ENCODE measurements around the gene ZNF524.
"Not testable (repeated sequence)": the region's sequence is repeated elsewhere in the genome, so short reads cannot be mapped to it uniquely, and the experiment has no call there.

Gene ZNF524

DNA sequence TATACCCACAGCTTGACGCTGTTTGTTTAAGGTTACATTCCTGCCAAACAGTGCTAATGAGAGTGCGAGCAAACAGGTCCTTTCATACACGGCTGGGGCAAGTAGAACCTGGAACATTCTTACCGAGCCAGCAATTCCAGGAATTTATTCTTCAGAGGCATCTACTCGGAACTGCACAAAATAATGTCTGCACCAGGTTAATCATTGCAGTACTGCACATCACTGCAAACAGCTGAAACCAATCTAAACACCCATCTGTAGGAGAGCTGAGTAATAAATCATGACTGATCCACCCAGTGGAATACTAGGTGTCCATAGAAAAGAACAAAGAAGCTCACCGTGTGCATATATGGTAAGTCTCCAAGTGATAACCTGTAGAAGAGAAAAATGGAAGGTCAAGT, 18.3 kb upstream of the ZNF524 start:
- DNase-seq = no peak

- DNase-seq = not testable (repeated sequence)
These were observed 17.8 kb upstream of the ZNF524 start for GRCh38 chr19:55582284-55582683.

DNA sequence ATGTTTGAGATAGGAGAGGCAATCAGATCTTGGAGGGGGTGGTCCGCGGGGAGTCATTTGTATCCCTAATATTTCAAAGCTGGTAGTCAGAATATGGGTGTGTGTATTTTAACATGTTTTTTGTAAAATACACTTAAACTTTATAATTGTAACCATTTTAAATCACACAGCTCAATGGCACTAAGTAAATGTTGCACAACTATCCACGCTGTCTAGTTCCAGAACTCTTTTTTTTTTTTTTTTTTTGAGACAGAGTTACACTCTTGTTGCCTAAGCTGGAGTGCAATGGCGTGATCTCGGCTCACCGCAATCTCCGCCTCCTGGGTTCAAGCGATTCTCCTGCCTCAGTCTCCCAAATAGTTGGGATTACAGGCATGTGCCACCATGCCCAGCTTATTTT, 16.2 kb upstream of the ZNF524 start:
- DNase-seq = not testable (repeated sequence)

DNA sequence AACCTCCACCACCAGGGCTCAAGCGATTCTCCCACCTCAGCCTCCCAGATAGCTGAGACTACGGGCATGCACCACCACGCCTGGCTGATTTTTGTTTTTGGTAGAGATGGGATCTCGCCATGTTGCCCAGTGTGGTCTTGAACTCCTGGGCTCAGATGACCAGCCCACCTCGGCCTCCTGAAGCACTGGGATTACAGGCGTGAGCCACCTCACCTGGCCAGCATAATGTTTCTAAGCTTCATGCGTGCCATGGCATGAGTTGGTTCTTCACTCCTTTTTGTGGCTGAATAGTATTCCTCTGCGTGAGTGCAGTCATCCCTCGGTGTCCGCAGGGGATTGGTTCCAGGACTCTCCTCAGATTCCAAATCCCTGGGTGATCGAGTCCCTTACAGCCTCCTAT, 15.2 kb upstream of the ZNF524 start:
- no peak for DNase-seq

GRCh38 chr19:55585658-55586339, 14.3 kb upstream of the ZNF524 start:
- peak; percentile 94 for DNase-seq

DNA sequence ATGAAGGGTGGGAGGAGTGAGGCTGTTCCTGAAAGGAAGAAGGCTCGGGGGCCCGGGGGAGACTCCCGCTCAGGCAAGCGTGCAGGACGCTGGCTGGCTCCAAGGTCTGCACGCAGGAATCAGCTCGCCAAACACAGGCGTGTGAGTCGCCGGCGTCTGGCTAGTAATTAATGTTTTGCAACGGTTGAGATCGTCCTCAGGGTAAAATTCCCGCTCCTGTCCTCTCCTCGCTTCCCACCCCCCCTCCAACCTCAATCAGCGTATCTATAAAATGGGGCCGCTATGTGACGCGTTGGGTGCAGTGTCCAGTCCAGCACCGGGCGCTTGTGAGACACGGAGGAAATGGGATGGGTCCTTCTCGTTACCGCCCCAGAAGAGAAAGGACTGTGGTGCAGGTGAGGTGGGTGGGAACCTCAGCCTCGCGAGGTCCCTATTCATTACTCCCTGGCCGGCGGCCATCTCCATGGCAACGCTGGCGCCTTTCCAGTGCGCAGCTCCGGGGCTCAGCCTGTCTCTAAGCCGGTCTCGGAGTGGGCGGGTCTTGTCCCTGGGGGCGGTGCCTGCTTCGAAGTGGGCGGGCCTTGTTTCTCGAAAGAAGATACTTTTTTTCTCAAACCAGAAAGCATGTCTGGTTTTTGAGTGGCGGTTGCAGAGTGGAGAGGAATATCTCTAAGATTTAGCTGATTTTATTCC, 13.0 kb upstream of the ZNF524 start:
- DNase-seq = peak; percentile 98

DNA sequence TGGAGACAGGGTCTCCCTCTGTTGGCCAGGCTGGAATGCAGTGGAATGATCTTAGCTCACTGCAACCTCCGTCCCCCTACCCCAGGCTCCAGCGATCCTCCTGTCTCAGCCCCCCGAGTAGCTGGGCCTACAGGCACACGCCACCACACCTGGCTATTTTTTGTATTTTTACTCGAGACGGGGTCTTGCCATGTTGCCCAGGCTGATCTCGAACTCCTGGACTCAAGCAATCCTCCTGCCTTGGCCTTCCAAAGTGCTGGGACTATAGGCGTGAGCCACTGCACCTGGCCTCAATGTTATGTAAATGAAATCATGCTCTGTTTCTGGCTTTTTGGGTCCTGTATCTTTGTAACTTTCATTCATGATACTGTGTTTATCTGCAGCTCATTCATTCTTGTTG, 11.3 kb upstream of the ZNF524 start:
- DNase-seq = no peak

GRCh38 chr19:55590109-55590508, 10.0 kb upstream of the ZNF524 start:
- DNase-seq = no peak

- peak; percentile 29 for DNase-seq
These were observed 9.5 kb upstream of the ZNF524 start for GRCh38 chr19:55590617-55591016.

GRCh38 chr19:55591555-55591954, 8.5 kb upstream of the ZNF524 start:
- no peak for DNase-seq

DNA sequence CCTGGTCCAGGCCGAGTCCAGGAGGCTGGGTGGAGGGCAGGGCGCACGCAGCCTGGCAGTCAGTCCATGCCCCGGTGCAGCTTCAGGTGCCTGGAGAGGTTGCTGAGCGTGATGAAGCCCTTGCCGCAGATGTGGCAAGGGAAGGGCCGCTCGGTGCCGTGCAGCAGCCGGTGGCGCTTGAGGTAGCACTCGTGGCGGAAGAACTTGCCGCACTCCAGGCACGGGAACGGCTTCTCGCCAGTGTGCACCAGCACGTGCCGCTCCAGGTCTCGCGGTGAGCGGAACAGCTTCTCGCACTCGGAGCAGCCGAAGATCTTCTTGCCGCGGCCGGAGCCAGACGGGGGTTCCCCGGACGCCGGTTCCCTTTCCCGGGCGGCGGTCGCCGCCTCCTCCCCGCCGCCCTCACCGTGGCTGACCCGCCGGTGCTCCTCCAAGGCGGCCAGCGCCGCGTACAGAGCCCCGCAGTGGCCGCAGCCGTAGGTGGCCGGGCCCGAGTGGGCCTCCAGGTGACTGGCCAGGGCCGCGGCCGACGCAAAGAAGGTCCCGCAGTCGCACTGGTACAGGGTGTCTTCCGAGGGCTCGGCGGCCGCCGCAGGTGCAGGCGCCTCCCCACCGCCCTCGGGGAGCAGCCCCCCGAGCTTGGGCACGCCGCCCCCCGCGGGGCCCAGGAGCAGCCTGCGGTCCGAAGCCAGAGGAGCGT, 7.5 kb upstream of the ZNF524 start:
- DNase-seq = no peak

GRCh38 chr19:55593096-55593772, 6.9 kb upstream of the ZNF524 start:
- DNase-seq = no peak

- DNase-seq = no peak
These were observed 5.0 kb upstream of the ZNF524 start for GRCh38 chr19:55594996-55595545.

GRCh38 chr19:55596304-55596703, 3.8 kb upstream of the ZNF524 start:
- no peak for DNase-seq

DNA sequence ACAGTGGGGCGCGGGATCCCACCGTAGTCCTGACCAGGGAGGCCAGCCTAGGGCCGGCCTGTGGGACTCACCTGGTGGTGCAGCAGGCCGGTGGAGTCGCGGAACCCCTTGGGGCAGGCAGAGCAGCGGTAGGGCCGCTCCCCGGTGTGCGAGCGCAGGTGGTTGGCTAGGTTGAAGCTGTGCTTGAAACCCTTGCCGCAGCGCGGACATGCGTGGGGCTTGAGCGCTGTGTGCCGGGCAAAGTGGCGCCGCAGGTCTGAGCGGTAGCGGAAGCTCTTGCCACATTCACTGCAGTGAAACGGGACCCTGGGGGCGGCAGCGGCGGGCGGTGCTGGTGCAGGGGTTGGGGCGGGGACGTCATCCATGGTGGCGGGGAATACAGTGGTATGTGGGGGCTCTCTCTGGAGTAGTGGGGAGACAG, 2.6 kb upstream of the ZNF524 start:
- DNase-seq = no peak

GRCh38 chr19:55598034-55598433, 2.1 kb upstream of the ZNF524 start:
- DNase-seq = no peak

GRCh38 chr19:55598719-55599467, 1.2 kb upstream of the ZNF524 start:
- DNase-seq = peak; percentile 94

- peak; percentile 96 for DNase-seq
These were observed 633 bp upstream of the ZNF524 start, which contains the start of gene FIZ1 for GRCh38 chr19:55599468-55599841. FIZ1 (minus strand) TSS chr19:55599517; CDS start chr19:55597865, 1,652 bp downstream.

DNA sequence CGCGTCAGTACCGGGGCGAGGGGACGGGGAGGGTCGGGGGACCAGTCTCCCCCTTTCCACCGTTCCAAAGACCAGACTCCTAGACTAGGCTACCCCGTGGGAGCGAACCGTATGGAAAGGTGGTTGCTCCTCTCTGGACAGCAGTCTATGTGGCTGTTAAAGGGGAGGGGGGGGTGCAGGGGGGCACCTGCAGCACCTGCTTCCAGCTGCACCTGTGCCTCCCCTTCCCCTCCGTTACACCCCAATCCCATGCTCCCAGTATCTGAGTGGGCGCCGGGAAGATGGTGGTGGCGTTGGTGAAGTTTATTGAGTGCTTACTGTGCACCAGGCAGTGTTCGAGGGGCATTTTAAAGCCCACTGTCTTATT, 557 bp downstream of the ZNF524 start:
- DNase-seq = no peak

- DNase-seq = no peak
These were observed 996 bp downstream of the ZNF524 start for GRCh38 chr19:55601084-55601483.

GRCh38 chr19:55602104-55603001, 2.3 kb downstream of the ZNF524 start:
- no peak for DNase-seq

Measured in NCI-H1436 treated with DMSO at 0.1 percent for 48 hours (cell line).